ENCODE results near the gene CHD6.

Gene CHD6

GRCh38 chr20:41617902-41618806 lies at the start of gene CHD6:
TSS of gene CHD6 (minus strand) at chr20:41618377. CDS start at chr20:41551337, 67,040 bp downstream.
- DNase-seq: peak; percentile 99

- peak; percentile 4 for DNase-seq
These were observed 46.4 kb upstream of the CHD6 start for GRCh38 chr20:41664584-41664983.

- DNase-seq: no peak
These were observed 39.5 kb upstream of the CHD6 start for GRCh38 chr20:41657655-41658054.

- DNase-seq: no peak
These were observed 37.9 kb upstream of the CHD6 start for GRCh38 chr20:41655962-41656618.

GRCh38 chr20:41654884-41655283 lies 36.7 kb upstream of the CHD6 start:
- DNase-seq: no peak

GRCh38 chr20:41654292-41654691 lies 36.1 kb upstream of the CHD6 start:
- no peak for DNase-seq

- no peak for DNase-seq
These were observed 32.2 kb upstream of the CHD6 start for GRCh38 chr20:41650231-41650948.

- DNase-seq: no peak
These were observed 31.3 kb upstream of the CHD6 start for GRCh38 chr20:41649489-41649888.

GRCh38 chr20:41645372-41645771 lies 27.2 kb upstream of the CHD6 start:
- DNase-seq: no peak

GRCh38 chr20:41643504-41643938 lies 25.3 kb upstream of the CHD6 start:
- no peak for DNase-seq

- DNase-seq: no peak
These were observed 21.5 kb upstream of the CHD6 start for GRCh38 chr20:41639630-41640029.

- DNase-seq: no peak
These were observed 20.3 kb upstream of the CHD6 start for GRCh38 chr20:41638456-41638855.

GRCh38 chr20:41635158-41635557 lies 17.0 kb upstream of the CHD6 start:
- no peak for DNase-seq

- peak; percentile 19 for DNase-seq
These were observed 14.7 kb upstream of the CHD6 start for GRCh38 chr20:41632896-41633295.

- no peak for DNase-seq
These were observed 13.6 kb upstream of the CHD6 start for GRCh38 chr20:41631826-41632225.

GRCh38 chr20:41630846-41631245 lies 12.7 kb upstream of the CHD6 start:
- no peak for DNase-seq

- DNase-seq: no peak
These were observed 9.6 kb upstream of the CHD6 start for GRCh38 chr20:41627611-41628244.

- no peak for DNase-seq
These were observed 8.9 kb upstream of the CHD6 start for GRCh38 chr20:41627001-41627495.

GRCh38 chr20:41623625-41624375 lies 5.6 kb upstream of the CHD6 start:
- no peak for DNase-seq

- DNase-seq: no peak
These were observed 4.4 kb upstream of the CHD6 start for GRCh38 chr20:41622584-41622983.

- no peak for DNase-seq
These were observed 3.8 kb upstream of the CHD6 start for GRCh38 chr20:41621971-41622370.

GRCh38 chr20:41621421-41621820 lies 3.2 kb upstream of the CHD6 start:
- no peak for DNase-seq
